ENCODE measurements around the gene IL18.
"Not testable (repeated sequence)": the region's sequence is repeated elsewhere in the genome, so short reads cannot be mapped to it uniquely, and the experiment has no call there.

Gene IL18

GRCh38 chr11:112115386-112115785 lies 48.5 kb downstream of the IL18 start:
- no peak for DNase-seq

GRCh38 chr11:112114460-112114859 lies 49.4 kb downstream of the IL18 start:
- DNase-seq: no peak

GRCh38 chr11:112113539-112114457 lies 50.1 kb downstream of the IL18 start:
- DNase-seq: peak; percentile 78

GRCh38 chr11:112106070-112106469 lies 57.8 kb downstream of the IL18 start:
- DNase-seq: no peak

- DNase-seq: no peak
Measured at GRCh38 chr11:112103446-112103845, 60.4 kb downstream of the IL18 start.

GRCh38 chr11:112100462-112100861 lies 63.4 kb downstream of the IL18 start:
- DNase-seq: no peak

- DNase-seq: no peak
Measured at GRCh38 chr11:112097734-112098528, 66.0 kb downstream of the IL18 start.

GRCh38 chr11:112096194-112096593 lies 67.7 kb downstream of the IL18 start:
- DNase-seq: no peak

- DNase-seq: not testable (repeated sequence)
Measured at GRCh38 chr11:112095302-112095701, 68.6 kb downstream of the IL18 start.

Data from NCI-H69 (cell line).